Trophoblast cell (in vitro differentiated cells and primary cell): ENCODE results near the gene HMGN3.

Experiments
- DNase-seq, 2 donors: peaks; one replicate each; pipeline ENCODE4 v3.0.0-alpha.2; 2016
- H2AFZ ChIP-seq: 2 replicates; pipeline ENCODE4 v1.6.1; 2013; ENCODE audit warnings: low read length, moderate library complexity, mild to moderate bottlenecking; ENCODE audit not compliant: insufficient read depth, poor library complexity
- H2AK5ac ChIP-seq: 2 replicates; pipeline ENCODE4 v1.6.1; 2013; ENCODE audit warnings: mild to moderate bottlenecking, low read length
- H2BK120ac ChIP-seq: 2 replicates; pipeline ENCODE4 v1.6.1; 2013; ENCODE audit warnings: low read length, mild to moderate bottlenecking, moderate library complexity; ENCODE audit not compliant: insufficient read depth, poor library complexity
- H2BK12ac ChIP-seq: 2 replicates; pipeline ENCODE4 v1.6.1; 2013; ENCODE audit warnings: mild to moderate bottlenecking, low read length, moderate library complexity
- H2BK5ac ChIP-seq: 2 replicates; pipeline ENCODE4 v1.6.1; 2013; ENCODE audit warnings: low read length, low read depth, moderate library complexity, mild to moderate bottlenecking; ENCODE audit not compliant: poor library complexity
- H3K14ac ChIP-seq: 2 replicates; pipeline ENCODE4 v1.6.1; 2013; ENCODE audit warnings: mild to moderate bottlenecking, low read length
- H3K18ac ChIP-seq: 2 replicates; pipeline ENCODE4 v1.6.1; 2013; ENCODE audit warnings: mild to moderate bottlenecking, low read length
- H3K23ac ChIP-seq: 2 replicates; pipeline ENCODE4 v1.6.1; 2013; ENCODE audit warnings: low read length
- H3K27ac ChIP-seq: 2 replicates; pipeline ENCODE4 v1.5.1; 2013; ENCODE audit warnings: low read depth, mild to moderate bottlenecking, inconsistent platforms, low read length, moderate library complexity
- H3K27me3 ChIP-seq: 2 replicates; pipeline ENCODE4 v1.6.1; 2013; ENCODE audit warnings: inconsistent platforms, mild to moderate bottlenecking, low read length, moderate library complexity; ENCODE audit not compliant: insufficient read depth
- H3K36me3 ChIP-seq, 2 experiments: 1 replicate in 1 of 2; 2 replicates in 1 of 2; pipeline ENCODE4 v1.6.1; 2013; ENCODE audit warnings: low read length in 2 of 2, mild to moderate bottlenecking in 2 of 2, moderate library complexity in 1 of 2; ENCODE audit not compliant: insufficient read depth in 2 of 2, control insufficient read depth in 1 of 2
- H3K4ac ChIP-seq: 2 replicates; pipeline ENCODE4 v1.6.1; 2013; ENCODE audit warnings: low read depth, mild to moderate bottlenecking, low read length, moderate library complexity
- H3K4me1 ChIP-seq, 2 experiments: 1 replicate in 1 of 2; 2 replicates in 1 of 2; pipeline ENCODE4 v1.6.1; 2013; ENCODE audit warnings: low read length in 2 of 2, mild to moderate bottlenecking in 2 of 2, moderate library complexity in 1 of 2; ENCODE audit not compliant: insufficient read depth in 2 of 2, control insufficient read depth in 1 of 2
- H3K4me2 ChIP-seq: 2 replicates; pipeline ENCODE4 v1.6.1; 2013; ENCODE audit warnings: inconsistent platforms, mild to moderate bottlenecking, low read length, moderate library complexity
- H3K4me3 ChIP-seq: 2 replicates; pipeline ENCODE4 v1.5.1; 2013; ENCODE audit warnings: mild to moderate bottlenecking, low read depth, low read length, inconsistent platforms
- H3K79me1 ChIP-seq: one replicate; pipeline ENCODE4 v1.6.1; 2013; ENCODE audit warnings: low read length
- H3K79me2 ChIP-seq: 2 replicates; pipeline ENCODE4 v1.6.1; 2013; ENCODE audit warnings: low read length, mild to moderate bottlenecking; ENCODE audit not compliant: control insufficient read depth, insufficient read depth, poor library complexity
- H3K9ac ChIP-seq: 2 replicates; pipeline ENCODE4 v1.6.1; 2013; ENCODE audit warnings: mild to moderate bottlenecking, low read length
- H3K9me3 ChIP-seq: 2 replicates; pipeline ENCODE4 v1.6.1; 2013; ENCODE audit warnings: low read depth, mild to moderate bottlenecking, control low read depth, inconsistent platforms, low read length; ENCODE audit not compliant: insufficient read depth
- H4K12ac ChIP-seq: 2 replicates; pipeline ENCODE4 v1.6.1; 2013; ENCODE audit warnings: low read depth, mild to moderate bottlenecking, low read length, moderate library complexity
- H4K8ac ChIP-seq: 2 replicates; pipeline ENCODE4 v1.6.1; 2013; ENCODE audit warnings: low read depth, mild to moderate bottlenecking, low read length, moderate library complexity
- H4K91ac ChIP-seq: one replicate; pipeline ENCODE4 v1.6.1; 2013; ENCODE audit warnings: low read depth, mild to moderate bottlenecking, low read length, moderate library complexity
- whole genome bisulfite sequencing: extraction: QIAGEN DNeasy Blood & Tissue Kit; methylation state at CpG from one replicate; pipeline ENCODE4 v1.1.7; 2013; ENCODE audit warnings: missing lambda C conversion rate; ENCODE audit not compliant: insufficient read length, insufficient coverage; ENCODE audit errors: extremely low coverage; 5-methylcytosine and 5-hydroxymethylcytosine counted together

The HMGN3 gene

DNA sequence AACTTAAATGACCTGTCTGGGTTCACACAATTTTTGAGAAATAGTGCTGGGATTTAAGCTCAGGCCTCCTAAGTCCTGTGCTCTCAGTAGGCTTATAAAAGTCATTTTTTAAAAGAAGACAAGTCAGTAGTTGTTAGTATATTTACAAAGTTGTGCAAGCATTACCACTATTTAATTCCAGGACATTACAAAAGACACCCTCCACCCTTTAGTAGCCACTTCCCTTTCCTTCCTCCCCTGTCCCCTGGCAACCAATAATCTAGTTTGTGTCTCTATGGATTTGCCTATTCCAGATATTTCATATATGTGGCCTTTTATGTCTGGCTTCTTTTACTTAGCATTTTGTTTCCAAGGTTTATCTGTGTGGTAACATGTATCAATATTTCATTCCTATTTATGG is 37.6 kb downstream of the HMGN3 start:
- Histone ChIP-seq H2AFZ (no peak overlapping the region), H2BK5ac (no peak overlapping the region), H3K23ac (no peak overlapping the region), H3K4me1 (no peaks in the 10 kb centered on the region), H3K79me2 (no peaks in the 10 kb centered on the region), H3K9me3 (no peaks in the 10 kb centered on the region), H2BK120ac (no peak overlapping the region), H3K4me3 (no peak overlapping the region), H3K27ac (no peak overlapping the region), H3K4ac (no peak overlapping the region), H3K18ac (no peak overlapping the region), H3K9ac (no peak overlapping the region), H3K27me3 (no peaks in the 10 kb centered on the region), H3K36me3 (no peaks in the 10 kb centered on the region), H2AK5ac (no peak overlapping the region), H3K79me1 (no peaks in the 10 kb centered on the region), H3K4me2 (no peak overlapping the region), H4K12ac (no peak overlapping the region), H4K8ac (no peak overlapping the region), H2BK12ac (no peak overlapping the region), H3K14ac (no peak overlapping the region), H4K91ac (no peak overlapping the region)
- DNase-seq: peak in 1 of 2 donors; percentile 36

DNA sequence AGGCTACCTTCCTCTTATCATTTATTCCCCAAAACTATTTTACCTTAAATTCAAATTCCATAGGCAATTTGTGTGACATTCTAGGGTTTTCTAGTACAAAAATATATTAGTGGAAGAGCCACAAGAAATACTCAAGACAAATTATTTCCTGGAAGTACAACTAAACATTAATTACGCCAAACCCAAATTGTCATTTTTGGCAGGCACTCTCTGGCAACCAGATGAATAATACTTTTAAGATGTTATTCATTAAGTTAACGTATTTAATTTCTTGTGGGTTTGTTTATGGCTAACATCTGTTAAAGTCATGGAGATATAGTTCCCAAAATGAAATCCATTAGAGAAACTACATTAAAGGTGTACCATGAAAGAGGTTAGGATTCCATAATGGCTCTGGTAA is 40.5 kb downstream of the HMGN3 start:
- Histone ChIP-seq H4K12ac (no peak overlapping the region), H2BK120ac (no peak overlapping the region), H3K4ac (no peak overlapping the region), H3K23ac (no peak overlapping the region), H3K79me1 (no peaks in the 10 kb centered on the region), H3K4me2 (no peak overlapping the region), H3K4me3 (no peak overlapping the region), H2BK5ac (no peak overlapping the region), H3K27me3 (no peaks in the 10 kb centered on the region), H3K9ac (no peak overlapping the region), H3K9me3 (no peaks in the 10 kb centered on the region), H2AFZ (no peak overlapping the region), H3K18ac (no peak overlapping the region), H4K8ac (no peak overlapping the region), H2AK5ac (no peak overlapping the region), H4K91ac (no peak overlapping the region), H3K36me3 (no peaks in the 10 kb centered on the region), H3K4me1 (no peaks in the 10 kb centered on the region), H3K14ac (no peak overlapping the region), H3K27ac (no peak overlapping the region), H2BK12ac (no peak overlapping the region), H3K79me2 (no peaks in the 10 kb centered on the region)
- DNase-seq: no peak
- WGBS: no CpG with 5 or more reads among the region's 2 CpGs

DNA sequence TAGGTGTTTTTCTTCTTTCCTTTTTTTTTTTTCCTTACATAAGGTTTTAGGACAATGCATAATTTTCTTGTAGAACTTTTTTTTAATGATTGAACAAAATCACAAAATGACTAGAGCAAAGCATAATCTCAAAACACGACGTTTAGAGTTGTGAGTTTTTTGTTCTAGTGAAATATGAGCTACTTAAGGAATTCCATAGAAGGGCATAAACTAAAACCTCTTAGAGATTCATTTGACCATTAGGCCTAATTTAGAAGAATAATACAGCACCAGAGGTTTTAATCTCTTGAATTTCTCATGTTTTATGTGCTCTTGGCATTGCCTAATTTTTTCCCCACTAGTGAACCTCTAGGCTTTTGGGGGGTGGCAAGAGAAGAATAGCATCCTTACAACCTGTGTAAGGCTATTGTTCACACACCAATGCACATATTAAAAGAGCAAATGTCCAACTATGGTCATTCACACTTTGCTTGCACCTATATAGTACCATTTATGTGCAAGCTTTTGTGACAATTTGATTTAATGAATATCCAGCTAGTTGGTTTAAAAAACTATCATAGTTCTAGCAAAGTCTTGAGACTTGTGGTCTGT is 44.6 kb downstream of the HMGN3 start:
- Histone ChIP-seq H3K9ac (no peak overlapping the region), H2AK5ac (no peak overlapping the region), H3K23ac (no peak overlapping the region), H3K4me3 (no peak overlapping the region), H2AFZ (no peak overlapping the region), H3K36me3 (no peaks in the 10 kb centered on the region), H3K27ac (no peak overlapping the region), H3K4ac (no peak overlapping the region), H2BK5ac (no peak overlapping the region), H3K18ac (no peak overlapping the region), H3K79me2 (no peaks in the 10 kb centered on the region), H3K27me3 (no peaks in the 10 kb centered on the region), H4K91ac (no peak overlapping the region), H4K12ac (no peak overlapping the region), H3K79me1 (no peaks in the 10 kb centered on the region), H2BK12ac (no peak overlapping the region), H3K4me2 (no peak overlapping the region), H3K14ac (no peak overlapping the region), H4K8ac (no peak overlapping the region), H3K4me1 (no peaks in the 10 kb centered on the region), H3K9me3 (no peaks in the 10 kb centered on the region), H2BK120ac (no peak overlapping the region)
- DNase-seq: no peak
- no CpG with 5 or more reads among the region's 2 CpGs for WGBS

DNA sequence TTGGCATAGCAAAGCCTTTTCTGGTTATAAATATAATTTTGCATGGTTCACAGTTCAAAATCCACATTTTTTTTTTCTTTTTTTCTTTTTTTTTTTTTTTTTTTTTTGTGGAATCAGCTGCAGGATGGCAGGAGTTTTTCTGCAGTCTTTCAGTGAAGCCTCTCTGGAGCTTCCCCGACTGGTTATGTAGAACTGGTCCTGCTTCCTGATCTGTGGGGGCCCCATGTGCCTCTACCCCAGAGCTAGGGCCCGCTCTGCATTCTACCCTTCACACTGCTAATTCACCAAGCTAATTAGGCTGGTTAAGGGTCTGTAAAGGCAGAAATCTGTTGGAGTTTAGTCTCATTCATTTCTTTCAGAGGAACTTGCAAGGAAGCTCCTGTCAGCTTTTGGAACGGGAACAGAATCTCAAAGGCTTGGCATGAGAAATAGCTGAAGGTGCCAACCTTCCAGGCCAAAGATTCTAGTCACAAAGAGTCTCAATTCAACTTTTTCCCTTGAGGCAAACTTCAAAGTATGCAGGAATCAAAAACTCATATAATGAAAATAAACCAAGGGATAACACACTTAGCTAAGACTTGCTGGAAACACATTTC is 45.5 kb downstream of the HMGN3 start:
- H2AFZ ChIP-seq: no peak overlapping the region
- no peaks in the 10 kb centered on the region for H3K36me3 ChIP-seq
- H3K4me3 ChIP-seq: no peak overlapping the region
- H4K91ac ChIP-seq: no peak overlapping the region
- no peak overlapping the region for H3K4me2 ChIP-seq
- H3K27ac ChIP-seq: no peak overlapping the region
- H3K23ac ChIP-seq: no peak overlapping the region
- no peak overlapping the region for H2BK12ac ChIP-seq
- H2AK5ac ChIP-seq: no peak overlapping the region
- no peak overlapping the region for H3K4ac ChIP-seq
- H3K18ac ChIP-seq: no peak overlapping the region
- no peak overlapping the region for H4K12ac ChIP-seq
- H3K9ac ChIP-seq: no peak overlapping the region
- WGBS: no CpG with 5 or more reads among the region's 3 CpGs
- no peak overlapping the region for H4K8ac ChIP-seq
- no peak for DNase-seq
- no peaks in the 10 kb centered on the region for H3K9me3 ChIP-seq
- no peak overlapping the region for H2BK5ac ChIP-seq
- H2BK120ac ChIP-seq: no peak overlapping the region
- no peak overlapping the region for H3K14ac ChIP-seq
- no peaks in the 10 kb centered on the region for H3K4me1 ChIP-seq
- no peaks in the 10 kb centered on the region for H3K79me2 ChIP-seq
- no peaks in the 10 kb centered on the region for H3K27me3 ChIP-seq
- no peaks in the 10 kb centered on the region for H3K79me1 ChIP-seq
